Duodenal mucosa (tissue), 2 donors: Measurements from ENCODE around the gene SLC29A4.
"Not testable (repeated sequence)": the region's sequence is repeated elsewhere in the genome, so short reads cannot be mapped to it uniquely, and the experiment has no call there.

Experiments used
- H3K27ac ChIP-seq: one replicate; pipeline ENCODE4 v1.7.0; 2013; ENCODE audit warnings: low read depth, low read length
- H3K27me3 ChIP-seq, 2 donors: one replicate each; pipeline ENCODE4 v1.7.0; 2013; ENCODE audit warnings: low read length in 2 of 2, control low read depth in 1 of 2; ENCODE audit not compliant: insufficient read depth in 2 of 2, control insufficient read depth in 1 of 2
- H3K36me3 ChIP-seq, 2 donors: one replicate each; pipeline ENCODE4 v1.7.0; 2013; ENCODE audit warnings: low read length in 2 of 2, control low read depth in 1 of 2; ENCODE audit not compliant: insufficient read depth in 2 of 2, control insufficient read depth in 1 of 2
- H3K4me1 ChIP-seq, 2 donors: one replicate each; pipeline ENCODE4 v1.7.0; 2013; ENCODE audit warnings: low read length in 2 of 2, control low read depth in 1 of 2; ENCODE audit not compliant: insufficient read depth in 2 of 2, control insufficient read depth in 1 of 2
- H3K4me3 ChIP-seq, 2 donors: one replicate each; pipeline ENCODE4 v1.7.0; 2013; ENCODE audit warnings: low read length in 2 of 2, low read depth in 1 of 2
- H3K9ac ChIP-seq, 2 donors: one replicate each; pipeline ENCODE4 v1.7.0; 2013; ENCODE audit warnings: low read length in 2 of 2, low read depth in 1 of 2
- H3K9me3 ChIP-seq, 2 donors: one replicate each; pipeline ENCODE4 v1.7.0; 2013; ENCODE audit warnings: low read length in 2 of 2, control low read depth in 1 of 2; ENCODE audit not compliant: control insufficient read depth in 1 of 2

Gene SLC29A4

GRCh38 chr7:5255832-5256231 is 26.9 kb upstream of the SLC29A4 start:
- no peaks in the 10 kb centered on the region for H3K36me3 ChIP-seq
- no peak overlapping the region for H3K4me3 ChIP-seq
- H3K27ac ChIP-seq = no peak overlapping the region
- H3K27me3 ChIP-seq = no peaks in the 10 kb centered on the region
- H3K4me1 ChIP-seq = no peaks in the 10 kb centered on the region
- H3K9me3 ChIP-seq = no peaks in the 10 kb centered on the region
- no peak overlapping the region for H3K9ac ChIP-seq

GRCh38 chr7:5260530-5261068 is 22.1 kb upstream of the SLC29A4 start:
- H3K27ac ChIP-seq, H3K4me3 ChIP-seq, H3K9me3 ChIP-seq, H3K9ac ChIP-seq, H3K27me3 ChIP-seq, H3K36me3 ChIP-seq, H3K4me1 ChIP-seq: not testable (repeated sequence)

GRCh38 chr7:5263066-5263465 is 19.7 kb upstream of the SLC29A4 start:
- not testable (repeated sequence) for H3K4me1 ChIP-seq, H3K9ac ChIP-seq, H3K27me3 ChIP-seq, H3K27ac ChIP-seq, H3K9me3 ChIP-seq, H3K36me3 ChIP-seq, H3K4me3 ChIP-seq

- Histone ChIP-seq H3K4me3 (no peak overlapping the region), H3K4me1 (no peaks in the 10 kb centered on the region), H3K36me3 (no peaks in the 10 kb centered on the region), H3K9me3 (no peaks in the 10 kb centered on the region), H3K27me3 (peaks cover 0 to 4% of the 10 kb centered on the region in 2 donors), H3K9ac (no peak overlapping the region), H3K27ac (no peak overlapping the region)
Measured at GRCh38 chr7:5265320-5266190, 17.2 kb upstream of the SLC29A4 start.

GRCh38 chr7:5266191-5267028 is 16.3 kb upstream of the SLC29A4 start:
- H3K27me3 ChIP-seq = peaks cover 0 to 4% of the 10 kb centered on the region in 2 donors
- no peak overlapping the region for H3K4me3 ChIP-seq
- no peaks in the 10 kb centered on the region for H3K36me3 ChIP-seq
- H3K9me3 ChIP-seq = no peaks in the 10 kb centered on the region
- no peak overlapping the region for H3K9ac ChIP-seq
- no peak overlapping the region for H3K27ac ChIP-seq
- no peaks in the 10 kb centered on the region for H3K4me1 ChIP-seq

GRCh38 chr7:5267829-5268228 is 14.9 kb upstream of the SLC29A4 start:
- not testable (repeated sequence) for H3K4me1 ChIP-seq, H3K4me3 ChIP-seq, H3K36me3 ChIP-seq, H3K27ac ChIP-seq, H3K27me3 ChIP-seq, H3K9ac ChIP-seq, H3K9me3 ChIP-seq

- not testable (repeated sequence) for H3K27ac ChIP-seq, H3K9ac ChIP-seq, H3K36me3 ChIP-seq, H3K4me3 ChIP-seq, H3K4me1 ChIP-seq, H3K9me3 ChIP-seq, H3K27me3 ChIP-seq
Measured at GRCh38 chr7:5269992-5270657, 12.6 kb upstream of the SLC29A4 start.

GRCh38 chr7:5270788-5271187 is 12.0 kb upstream of the SLC29A4 start:
- Histone ChIP-seq H3K9ac (no peak overlapping the region), H3K4me3 (no peak overlapping the region), H3K4me1 (no peaks in the 10 kb centered on the region), H3K9me3 (no peaks in the 10 kb centered on the region), H3K27ac (no peak overlapping the region), H3K36me3 (no peaks in the 10 kb centered on the region), H3K27me3 (peaks cover 0 to 3% of the 10 kb centered on the region in 2 donors)

- not testable (repeated sequence) for H3K27ac ChIP-seq, H3K4me3 ChIP-seq, H3K27me3 ChIP-seq, H3K36me3 ChIP-seq, H3K9me3 ChIP-seq, H3K4me1 ChIP-seq, H3K9ac ChIP-seq
Measured at GRCh38 chr7:5273831-5274405, 8.8 kb upstream of the SLC29A4 start.
